GM12872 (cell line): ENCODE results near the gene SLC38A10.
A peak's percentile ranks its signal among the peaks of the same experiment; 100 is the strongest.

Experiments
- TF ChIP-seq, protein P1 (sequence below): IDR thresholded peaks from 3 replicates; pipeline ENCODE4 v1.5.1; 2011; ENCODE audit warnings: low read depth, mild to moderate bottlenecking, low read length, moderate library complexity; ENCODE audit not compliant: insufficient read depth

SLC38A10 gene

DNA sequence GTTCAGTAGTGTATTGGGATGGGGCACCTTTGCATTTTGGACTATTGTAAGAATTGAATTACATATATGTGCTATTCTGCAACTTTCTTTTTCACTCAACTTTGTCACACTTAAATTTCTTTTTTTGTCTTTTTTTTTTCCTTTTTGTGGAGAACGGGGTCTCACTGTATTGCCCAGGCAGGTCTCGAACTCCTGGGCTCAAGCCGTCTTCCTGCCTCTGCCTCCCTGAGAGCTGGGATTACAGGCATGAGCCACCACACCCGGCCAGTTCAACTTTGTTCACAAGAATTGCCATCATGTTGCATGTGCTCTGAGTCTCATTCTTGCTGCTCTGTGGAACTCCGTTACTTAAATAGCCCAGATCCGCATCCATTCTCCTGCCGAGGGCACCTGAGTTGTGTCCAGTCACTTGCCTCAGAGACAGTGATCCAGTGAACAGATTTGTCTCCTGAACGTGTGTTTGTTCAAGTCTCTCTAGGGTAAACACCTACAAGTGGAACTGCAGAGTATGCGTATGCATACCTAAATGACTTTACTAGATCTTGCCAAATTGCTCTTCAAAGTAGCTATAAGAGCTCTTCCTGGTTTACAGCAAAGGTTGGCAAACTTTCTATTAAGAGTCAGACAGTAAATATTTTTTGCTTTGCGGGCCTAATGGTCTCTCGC lies 3.4 kb upstream of the SLC38A10 start:
- TF ChIP-seq, protein P1, sequence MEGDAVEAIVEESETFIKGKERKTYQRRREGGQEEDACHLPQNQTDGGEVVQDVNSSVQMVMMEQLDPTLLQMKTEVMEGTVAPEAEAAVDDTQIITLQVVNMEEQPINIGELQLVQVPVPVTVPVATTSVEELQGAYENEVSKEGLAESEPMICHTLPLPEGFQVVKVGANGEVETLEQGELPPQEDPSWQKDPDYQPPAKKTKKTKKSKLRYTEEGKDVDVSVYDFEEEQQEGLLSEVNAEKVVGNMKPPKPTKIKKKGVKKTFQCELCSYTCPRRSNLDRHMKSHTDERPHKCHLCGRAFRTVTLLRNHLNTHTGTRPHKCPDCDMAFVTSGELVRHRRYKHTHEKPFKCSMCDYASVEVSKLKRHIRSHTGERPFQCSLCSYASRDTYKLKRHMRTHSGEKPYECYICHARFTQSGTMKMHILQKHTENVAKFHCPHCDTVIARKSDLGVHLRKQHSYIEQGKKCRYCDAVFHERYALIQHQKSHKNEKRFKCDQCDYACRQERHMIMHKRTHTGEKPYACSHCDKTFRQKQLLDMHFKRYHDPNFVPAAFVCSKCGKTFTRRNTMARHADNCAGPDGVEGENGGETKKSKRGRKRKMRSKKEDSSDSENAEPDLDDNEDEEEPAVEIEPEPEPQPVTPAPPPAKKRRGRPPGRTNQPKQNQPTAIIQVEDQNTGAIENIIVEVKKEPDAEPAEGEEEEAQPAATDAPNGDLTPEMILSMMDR = no peak

DNA sequence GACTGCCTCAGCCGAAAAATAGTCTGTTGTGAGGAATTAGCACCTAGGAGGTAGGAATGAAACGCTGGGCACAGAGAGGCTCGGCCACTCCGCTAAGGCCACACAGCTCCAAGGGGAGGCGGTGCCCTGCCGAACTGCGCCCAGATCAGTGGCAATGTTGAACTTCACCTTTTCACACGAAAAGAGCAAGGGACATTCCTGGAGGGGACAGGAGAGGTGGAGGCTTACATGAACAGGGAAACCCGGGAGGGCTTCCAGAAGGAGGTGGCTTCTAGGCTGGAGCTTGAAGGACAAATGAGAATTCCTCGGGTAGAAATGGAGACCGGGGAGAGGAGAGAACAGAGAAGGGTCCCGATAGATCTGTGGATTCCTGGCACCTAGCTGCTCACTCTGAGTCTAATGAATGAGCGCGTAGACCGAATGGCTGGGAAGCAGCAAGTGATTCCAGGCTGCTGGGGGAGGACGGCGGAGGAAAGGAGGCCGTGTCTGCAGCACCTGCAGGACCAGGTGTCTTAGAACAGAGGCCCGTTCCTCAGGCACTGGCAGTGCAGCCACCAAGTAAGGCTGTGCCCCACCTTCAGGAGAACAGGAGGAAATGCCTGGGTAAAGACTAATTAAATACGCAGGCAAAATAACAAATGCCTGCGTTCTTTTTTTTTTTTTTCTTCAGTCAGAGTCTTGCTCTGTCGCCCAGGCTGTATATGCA lies 722 bp upstream of the SLC38A10 start:
- TF ChIP-seq, protein P1 = peak; percentile 56; the same call in 2 of the 3 replicates

DNA sequence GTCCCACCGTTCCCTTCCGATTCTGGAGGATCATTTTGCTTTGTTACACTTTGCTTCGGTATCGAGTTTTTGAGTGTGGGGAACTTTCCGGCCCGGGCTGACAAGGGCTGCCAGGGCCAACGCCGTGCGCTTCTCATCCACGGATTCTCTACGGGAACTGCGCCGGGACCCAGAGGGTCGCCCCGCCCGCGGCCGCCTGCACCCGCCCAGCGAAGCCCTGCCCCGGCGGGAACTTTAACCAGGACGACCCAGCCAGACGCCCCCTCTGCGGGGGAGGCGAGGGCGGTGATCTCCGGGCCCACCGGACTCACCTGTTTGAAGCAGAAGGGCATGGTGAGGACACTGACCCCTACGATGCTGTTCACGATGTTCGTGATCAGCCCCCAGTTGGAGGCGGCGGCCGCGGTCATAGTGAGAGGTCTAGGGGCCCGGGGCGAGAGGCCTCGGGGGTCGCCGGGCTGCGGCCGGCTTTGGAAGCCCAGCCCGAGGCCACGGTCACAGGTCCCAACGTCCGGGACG lies 536 bp downstream of the SLC38A10 start:
- TF ChIP-seq, protein P1 = no peak

DNA sequence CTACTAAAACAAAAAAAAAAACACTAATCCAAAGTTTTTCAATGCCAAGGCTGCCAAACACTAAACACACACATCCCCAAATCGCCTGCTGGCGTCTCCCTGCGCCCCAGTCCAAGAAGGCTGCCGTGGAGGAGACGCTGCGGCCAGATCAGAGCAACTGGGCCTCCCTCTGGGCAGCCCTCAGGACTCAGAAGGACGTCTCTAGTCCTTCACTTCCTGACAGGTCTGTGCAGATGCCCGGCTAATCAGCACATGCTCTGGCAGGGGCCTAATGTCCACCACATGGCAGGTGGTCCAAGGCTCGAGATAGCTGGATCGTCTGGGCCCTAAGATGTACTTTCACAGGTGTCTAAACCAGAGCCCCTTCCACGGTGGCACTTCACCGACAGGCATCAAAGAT lies 2.7 kb downstream of the SLC38A10 start:
- TF ChIP-seq, protein P1 = no peak

DNA sequence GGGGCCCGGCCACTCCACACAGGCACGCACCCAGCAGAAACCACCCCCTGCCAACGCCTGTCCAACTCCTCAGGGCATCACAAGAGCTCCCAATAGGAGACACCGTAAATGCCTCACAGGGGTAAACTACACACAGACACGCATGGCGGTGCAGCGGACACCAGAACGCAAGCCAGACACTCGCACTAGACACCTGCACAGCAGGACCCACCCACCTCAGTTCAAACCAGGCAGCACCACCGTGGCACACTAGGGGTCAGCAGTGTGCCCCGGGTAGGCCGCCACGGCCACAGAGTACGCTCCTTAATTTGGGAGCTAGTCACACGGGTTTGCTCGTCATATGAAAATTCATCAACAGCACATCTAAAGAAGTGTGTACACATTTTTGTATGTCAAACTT lies 3.4 kb downstream of the SLC38A10 start:
- TF ChIP-seq, protein P1 = peak; percentile 83

DNA sequence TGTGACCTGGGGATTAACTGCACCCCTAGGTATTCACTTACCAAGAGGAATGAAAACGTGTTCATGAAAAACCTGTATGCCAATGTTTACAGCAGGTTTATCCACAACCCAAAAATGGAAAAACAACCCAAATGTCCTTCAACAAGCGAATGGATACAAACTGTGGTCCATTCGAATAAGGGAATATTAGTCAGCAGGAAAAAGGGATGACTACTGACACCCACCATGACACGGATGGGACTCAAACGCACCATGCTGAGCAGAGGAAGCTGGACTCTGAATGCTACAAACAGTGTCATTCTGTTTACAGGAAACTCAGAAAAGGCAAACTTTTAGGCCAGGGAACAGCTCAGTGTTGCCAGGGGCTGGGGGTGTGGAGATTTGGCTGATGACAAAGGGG lies 4.9 kb downstream of the SLC38A10 start:
- TF ChIP-seq, protein P1 = no peak

DNA sequence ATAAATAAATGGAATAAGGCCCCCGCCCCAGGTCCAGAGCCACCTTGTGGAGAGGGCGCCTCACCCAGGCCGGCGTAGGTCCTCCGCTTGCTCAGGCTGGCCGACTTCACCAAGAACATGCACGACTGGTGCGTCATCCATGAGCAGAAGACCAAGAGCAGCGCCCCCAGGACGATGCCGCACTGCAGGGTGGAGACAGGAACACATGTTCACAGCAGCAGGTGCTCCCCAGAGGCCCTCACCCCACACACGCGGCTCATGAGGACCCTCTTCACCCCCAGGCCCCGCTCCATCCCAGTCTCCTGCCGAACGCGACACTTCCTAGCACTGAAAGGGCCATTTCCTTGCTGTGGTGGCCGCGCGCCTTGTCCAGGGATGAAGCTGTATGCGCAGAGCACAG lies 5.5 kb downstream of the SLC38A10 start:
- TF ChIP-seq, protein P1 = no peak
